ENCODE measurements around the gene CCDC169. TPM values are rescaled to one million over a fixed set of nuclear protein-coding genes. Genes with fewer than 3 reads are reported as not detected.

CCDC169 gene
- total and polyA plus RNA-seq, 2 donors (not counting 1 experiment from before 2014, with no cell fraction given), result 0.07 TPM; not detected in 1

GRCh38 chr13:36251017-36251416 lies 46.6 kb downstream of the CCDC169 start:
- intact Hi-C loops (cut with micrococcal nuclease), result no loop called here
- WGBS (ENCODE audit: insufficient coverage), result no CpG with 5 or more reads among the region's 4 CpGs
- Mint-ChIP-seq H3K4me1 (no peaks in the 10 kb centered on the region), H3K27ac (no peak overlapping the region), H3K27me3 (no peaks in the 10 kb centered on the region), H3K9me3 (ENCODE audit: insufficient read depth) (peaks cover 5% of the 10 kb centered on the region), H3K4me3 (no peak overlapping the region)
- POLR2A ChIA-PET, result no interaction called here
- TF ChIP-seq EZH2 (IDR thresholded peaks at IDR 0.05; ENCODE audit: borderline replicate concordance, insufficient read depth, low read depth, low read length, poor library complexity, severe bottlenecking) (no peak), CTCF (IDR thresholded peaks at IDR 0.05) (no peak)
- H4K20me1 ChIP-seq (ENCODE audit: control insufficient read depth, insufficient read depth, low read length, poor library complexity, severe bottlenecking), result no peaks in the 10 kb centered on the region
- no peak for DNase-seq
- no peak overlapping the region for H2AFZ ChIP-seq (ENCODE audit: insufficient read depth, low read depth, low read length, poor library complexity, severe bottlenecking)
- no peak overlapping the region for H3K4me2 ChIP-seq (replicated peaks; ENCODE audit: low read depth, low read length, poor library complexity, severe bottlenecking)
- no peaks in the 10 kb centered on the region for H3K36me3 ChIP-seq (replicated peaks in 1 of 2; ENCODE audit: control extremely low read depth in 1 of 2, control insufficient read depth in 1 of 2, extremely low read depth in 1 of 2, insufficient read depth in 2 of 2, low read length in 1 of 2)
- H3K9me3 ChIP-seq (ENCODE audit: control extremely low read depth in 1 of 3, control insufficient read depth in 2 of 3, insufficient read depth in 1 of 3, low read length in 2 of 3), result no peaks in the 10 kb centered on the region
- CTCF ChIA-PET, result no interaction called here
- H3K27me3 ChIP-seq (replicated peaks in 1 of 4; ENCODE audit: control extremely low read depth in 1 of 4, control insufficient read depth in 3 of 4, insufficient read depth in 4 of 4, low read length in 3 of 4), result no peaks in the 10 kb centered on the region
- no peaks in the 10 kb centered on the region for H3K79me2 ChIP-seq (ENCODE audit: control insufficient read depth, insufficient read depth, low read length)
- ATAC-seq (ENCODE audit: low read depth), result no peak
- H3K4me1 ChIP-seq (ENCODE audit: control insufficient read depth in 2 of 2, insufficient read depth in 2 of 2, low read length in 2 of 2), result no peaks in the 10 kb centered on the region
- no peak overlapping the region for H3K9ac ChIP-seq (ENCODE audit: low read length)
- H3K4me3 ChIP-seq (ENCODE audit: control extremely low read depth in 1 of 5, extremely low read depth in 1 of 5, insufficient read depth in 1 of 5, low read depth in 2 of 5, low read length in 4 of 5), result no peak overlapping the region
- H3K27ac ChIP-seq (ENCODE audit: low read length in 2 of 2), result no peak overlapping the region

DNA sequence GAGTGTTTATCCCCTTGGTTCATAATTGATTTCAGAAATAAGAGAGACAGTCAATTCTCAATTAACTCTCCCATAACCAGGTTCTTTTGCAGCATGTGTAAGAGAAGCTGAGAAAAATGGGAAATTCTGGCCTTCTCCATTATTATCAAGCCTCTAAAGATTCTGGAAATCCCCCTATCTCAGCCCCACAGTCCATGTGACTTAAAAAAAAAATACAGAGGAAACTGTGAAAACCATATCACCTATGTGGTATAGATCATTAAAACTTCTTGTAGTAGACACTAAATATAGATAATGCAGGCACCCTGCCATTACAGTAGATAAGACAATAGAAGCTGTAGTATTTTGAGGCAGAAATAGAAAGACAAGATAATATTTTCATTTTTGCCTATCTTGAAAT lies 48.9 kb downstream of the CCDC169 start:
- H3K4me3 Mint-ChIP-seq, result no peak overlapping the region
- no peak overlapping the region for H3K4me3 ChIP-seq (ENCODE audit: control extremely low read depth in 1 of 5, extremely low read depth in 1 of 5, insufficient read depth in 1 of 5, low read depth in 2 of 5, low read length in 4 of 5)
- CTCF ChIA-PET, result no interaction called here
- H2AFZ ChIP-seq (ENCODE audit: insufficient read depth, low read depth, low read length, poor library complexity, severe bottlenecking), result no peak overlapping the region
- H3K9me3 Mint-ChIP-seq (ENCODE audit: insufficient read depth), result peaks cover 6% of the 10 kb centered on the region
- no peaks in the 10 kb centered on the region for H3K79me2 ChIP-seq (ENCODE audit: control insufficient read depth, insufficient read depth, low read length)
- DNase-seq, result no peak
- no peaks in the 10 kb centered on the region for H3K27me3 Mint-ChIP-seq
- no peak overlapping the region for H3K27ac Mint-ChIP-seq
- no peaks in the 10 kb centered on the region for H4K20me1 ChIP-seq (ENCODE audit: control insufficient read depth, insufficient read depth, low read length, poor library complexity, severe bottlenecking)
- no peak overlapping the region for H3K9ac ChIP-seq (ENCODE audit: low read length)
- no peak overlapping the region for H3K27ac ChIP-seq (ENCODE audit: low read length in 2 of 2)
- no peaks in the 10 kb centered on the region for H3K36me3 ChIP-seq (replicated peaks in 1 of 2; ENCODE audit: control extremely low read depth in 1 of 2, control insufficient read depth in 1 of 2, extremely low read depth in 1 of 2, insufficient read depth in 2 of 2, low read length in 1 of 2)
- no peaks in the 10 kb centered on the region for H3K27me3 ChIP-seq (replicated peaks in 1 of 4; ENCODE audit: control extremely low read depth in 1 of 4, control insufficient read depth in 3 of 4, insufficient read depth in 4 of 4, low read length in 3 of 4)
- no peak for TF ChIP-seq CTCF (IDR thresholded peaks at IDR 0.05)
- TF ChIP-seq EZH2 (IDR thresholded peaks at IDR 0.05; ENCODE audit: borderline replicate concordance, insufficient read depth, low read depth, low read length, poor library complexity, severe bottlenecking), result no peak
- H3K4me2 ChIP-seq (replicated peaks; ENCODE audit: low read depth, low read length, poor library complexity, severe bottlenecking), result no peak overlapping the region
- no peak for ATAC-seq (ENCODE audit: low read depth)
- no peaks in the 10 kb centered on the region for H3K4me1 Mint-ChIP-seq
- intact Hi-C loops (cut with micrococcal nuclease), result no loop called here
- H3K9me3 ChIP-seq (ENCODE audit: control extremely low read depth in 1 of 3, control insufficient read depth in 2 of 3, insufficient read depth in 1 of 3, low read length in 2 of 3), result no peaks in the 10 kb centered on the region
- POLR2A ChIA-PET, result no interaction called here
- no peaks in the 10 kb centered on the region for H3K4me1 ChIP-seq (ENCODE audit: control insufficient read depth in 2 of 2, insufficient read depth in 2 of 2, low read length in 2 of 2)

Measured in B cell (primary cell).